CD4-positive, alpha-beta T cell treated with Interleukin-1 beta for 1 hour (primary cell): ENCODE data around the gene TCAF2.
"Not testable (repeated sequence)": the region's sequence is repeated elsewhere in the genome, so short reads cannot be mapped to it uniquely, and the experiment has no call there.

Experiments used
- DNase-seq, 2 donors: peaks; one replicate each; pipeline ENCODE4 v3.0.0-alpha.2; 2020 to 2022

The TCAF2 gene

DNA sequence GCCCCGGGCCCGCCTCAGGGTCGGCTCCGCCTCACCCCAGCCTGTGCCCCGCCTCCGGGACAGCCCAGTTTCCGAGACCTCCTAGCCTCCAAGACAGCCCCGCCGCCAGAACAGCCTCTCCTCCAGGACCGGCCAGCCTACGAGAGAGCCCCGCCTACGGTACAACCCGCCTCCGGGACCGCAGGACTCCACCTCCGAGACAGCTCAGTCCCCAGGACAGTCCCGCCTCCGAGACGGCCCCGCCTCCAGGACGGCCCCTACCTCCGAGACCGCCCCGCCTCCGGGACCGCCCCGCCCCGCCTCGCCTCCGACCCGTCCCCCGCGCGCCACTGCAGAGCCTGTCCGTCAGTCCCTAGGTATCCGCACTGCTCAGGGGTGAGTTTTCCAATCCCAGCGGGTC is at the start of gene TCAF2:
TSS of gene TCAF2 (plus strand) at position 329 of the 400 bp plus-strand sequence.
- DNase-seq = peak in 1 of 2 donors; percentile 72

DNA sequence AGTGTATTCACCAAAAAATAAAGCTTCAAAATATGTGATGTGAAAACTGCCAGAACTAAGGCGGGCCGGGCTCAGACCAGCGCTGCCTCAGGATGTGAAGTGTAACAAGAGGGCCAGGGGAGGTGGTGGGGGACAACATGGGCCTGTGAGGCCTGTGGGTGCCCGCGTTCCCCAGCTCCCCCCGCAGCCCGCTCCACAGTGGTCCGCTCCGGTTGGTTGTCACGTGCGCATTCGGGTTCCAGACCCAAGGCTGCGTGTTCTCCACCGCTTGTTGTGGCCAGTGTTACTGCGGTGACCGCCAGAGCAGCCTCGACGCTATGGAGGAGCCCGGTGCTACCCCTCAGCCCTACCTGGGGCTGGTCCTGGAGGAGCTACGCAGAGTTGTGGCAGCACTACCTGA is 49.3 kb upstream of the TCAF2 start, which contains the start of gene CTAGE15:
TSS of gene CTAGE15 (plus strand) at position 301 of the 400 bp plus-strand sequence. CDS start at position 318, 17 bp downstream.
- not testable (repeated sequence) for DNase-seq

DNA sequence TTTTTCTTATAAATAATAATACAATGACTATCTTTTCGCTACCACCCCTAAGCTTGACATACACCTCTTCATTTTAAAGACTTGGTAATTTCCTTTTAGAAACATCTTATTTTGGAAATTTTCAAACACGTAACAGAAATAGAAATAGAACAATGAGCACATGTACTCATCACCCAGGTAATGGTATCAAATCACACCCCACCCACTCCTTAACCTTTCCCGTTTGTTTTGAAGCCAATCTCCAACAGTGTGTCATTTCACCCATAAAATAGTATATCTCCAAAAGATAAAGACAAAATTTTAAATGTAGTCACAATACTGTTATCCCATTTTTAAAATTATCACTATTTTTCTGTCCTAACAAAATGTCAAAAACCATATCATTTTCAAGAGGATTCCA is 32.6 kb upstream of the TCAF2 start:
- not testable (repeated sequence) for DNase-seq

DNA sequence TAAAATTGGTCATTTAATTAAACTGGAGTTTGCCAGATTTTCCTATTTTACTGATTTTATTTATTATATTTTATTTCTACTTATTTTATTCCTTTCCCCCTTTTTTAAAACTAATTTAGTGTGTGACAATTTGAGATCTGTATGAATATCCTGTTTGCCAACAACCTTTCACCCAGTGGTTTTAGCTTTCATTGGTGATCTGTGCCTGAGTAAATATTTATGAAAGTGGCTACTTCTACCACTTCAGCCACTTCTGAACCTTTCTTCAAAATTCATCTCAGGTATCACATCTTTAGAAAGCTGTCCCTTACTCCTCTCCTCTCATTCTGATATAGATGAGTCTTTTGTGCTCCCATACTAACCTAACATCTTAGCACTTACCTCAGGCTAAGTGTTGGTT is 30.9 kb upstream of the TCAF2 start:
- not testable (repeated sequence) for DNase-seq

DNA sequence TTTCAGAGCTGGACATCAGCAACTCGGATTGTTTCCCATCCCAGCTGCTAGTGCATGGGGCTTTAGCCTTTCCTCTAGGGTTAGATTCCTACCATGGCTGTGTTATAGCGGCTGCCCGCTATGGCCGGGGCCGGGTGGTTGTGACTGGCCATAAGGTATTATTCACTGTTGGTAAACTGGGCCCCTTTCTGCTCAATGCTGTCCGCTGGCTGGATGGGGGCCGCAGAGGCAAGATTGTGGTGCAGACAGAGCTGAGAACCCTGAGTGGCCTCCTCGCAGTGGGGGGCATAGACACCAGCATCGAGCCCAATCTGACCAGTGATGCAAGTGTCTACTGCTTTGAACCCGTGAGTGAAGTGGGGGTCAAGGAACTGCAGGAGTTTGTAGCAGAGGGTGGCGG is 22.7 kb upstream of the TCAF2 start:
- not testable (repeated sequence) for DNase-seq

DNA sequence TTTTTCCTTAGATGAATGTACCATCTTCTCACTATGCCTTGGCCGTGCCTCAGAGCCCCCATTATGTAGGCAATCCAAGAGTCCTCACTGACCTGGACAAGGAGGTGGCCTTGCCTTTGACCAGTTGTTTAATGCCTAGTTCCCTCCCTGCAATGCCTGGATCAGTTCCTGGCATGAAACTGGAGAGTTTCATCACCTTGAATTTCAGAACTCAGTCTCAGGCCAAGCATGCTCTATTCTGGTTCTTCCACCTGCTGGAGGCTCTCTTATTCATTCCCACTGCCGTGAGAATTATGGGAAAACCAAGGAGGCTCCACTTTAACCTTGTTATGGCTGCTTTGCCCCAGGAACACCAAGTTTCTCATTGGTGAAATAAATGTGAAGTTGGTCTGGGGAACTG is 17.2 kb upstream of the TCAF2 start:
- not testable (repeated sequence) for DNase-seq

DNA sequence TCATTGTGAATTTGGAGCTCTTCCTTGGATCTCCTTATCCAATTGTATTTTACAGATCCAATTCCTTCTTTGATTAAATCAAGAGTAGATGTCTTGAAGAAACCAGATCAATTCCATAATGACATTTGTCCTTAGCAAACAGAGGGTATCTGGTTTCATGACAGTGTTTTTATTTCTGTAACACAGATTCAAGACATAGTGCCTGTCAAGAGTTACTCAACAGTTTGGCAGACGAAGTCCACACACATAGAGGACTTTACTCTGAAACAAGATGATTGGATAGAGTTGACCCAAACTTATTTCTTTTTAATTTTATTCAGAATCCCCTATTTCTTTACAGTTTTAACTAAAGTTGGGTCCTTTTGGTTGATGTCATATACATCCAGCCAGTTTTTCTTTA is 14.7 kb upstream of the TCAF2 start:
- DNase-seq = not testable (repeated sequence)

DNA sequence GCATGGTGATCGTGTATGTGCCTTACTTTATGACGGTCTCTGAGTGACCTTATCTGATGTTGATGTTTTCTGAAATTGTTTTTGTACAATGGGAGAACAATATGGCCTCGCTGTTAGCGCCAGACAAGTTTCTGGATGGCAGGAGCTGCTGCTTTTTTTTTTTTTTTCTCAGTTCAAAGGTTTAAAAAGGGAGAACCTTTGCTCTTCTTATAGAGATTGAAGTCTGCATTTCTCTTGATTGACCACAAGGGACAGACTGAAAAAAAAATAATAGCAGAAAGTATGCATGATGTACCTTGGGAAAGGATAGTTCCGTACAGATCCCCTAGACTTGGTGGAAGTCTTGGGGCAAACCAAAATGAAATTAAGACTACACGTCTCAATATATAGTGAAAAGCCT is 5.2 kb upstream of the TCAF2 start:
- not testable (repeated sequence) for DNase-seq

DNA sequence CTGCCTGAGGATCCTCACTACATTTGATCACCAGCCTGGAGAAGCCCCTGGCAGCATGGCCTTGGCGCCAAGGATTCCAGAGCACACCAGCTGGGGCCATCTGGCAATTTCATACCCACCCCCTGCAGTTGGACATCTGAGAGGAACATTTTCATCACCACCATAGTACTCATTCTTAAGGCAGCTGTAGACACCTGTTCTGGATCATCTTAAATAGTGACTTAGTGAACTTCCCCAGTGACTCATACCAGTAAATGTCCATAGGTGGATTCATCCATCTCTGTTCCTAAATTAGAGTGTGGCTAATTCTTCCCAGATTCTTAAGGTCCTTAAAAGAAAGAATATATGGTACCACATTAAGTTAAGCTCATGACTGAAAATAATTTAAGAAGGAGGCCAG is 3.6 kb upstream of the TCAF2 start:
- not testable (repeated sequence) for DNase-seq

DNA sequence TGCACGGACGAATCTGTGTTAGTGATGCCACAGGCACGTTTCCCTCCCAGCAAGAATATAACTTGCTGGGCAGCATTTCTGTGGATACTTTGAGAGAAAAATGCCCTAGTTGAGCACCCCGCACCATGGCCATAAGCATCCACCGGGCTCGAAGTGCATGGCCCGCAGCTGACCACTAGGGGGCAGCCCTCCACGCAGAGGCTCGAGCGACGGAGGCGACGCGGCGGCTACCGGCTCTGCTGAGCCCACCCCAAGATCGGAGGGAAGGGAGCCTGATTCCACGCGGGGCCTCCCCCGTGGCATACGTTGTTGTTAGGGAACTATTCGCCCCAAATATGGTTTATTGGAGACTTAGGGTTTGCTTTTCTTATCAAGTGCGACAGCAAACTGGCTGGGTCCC is 716 bp upstream of the TCAF2 start:
- DNase-seq = not testable (repeated sequence)

DNA sequence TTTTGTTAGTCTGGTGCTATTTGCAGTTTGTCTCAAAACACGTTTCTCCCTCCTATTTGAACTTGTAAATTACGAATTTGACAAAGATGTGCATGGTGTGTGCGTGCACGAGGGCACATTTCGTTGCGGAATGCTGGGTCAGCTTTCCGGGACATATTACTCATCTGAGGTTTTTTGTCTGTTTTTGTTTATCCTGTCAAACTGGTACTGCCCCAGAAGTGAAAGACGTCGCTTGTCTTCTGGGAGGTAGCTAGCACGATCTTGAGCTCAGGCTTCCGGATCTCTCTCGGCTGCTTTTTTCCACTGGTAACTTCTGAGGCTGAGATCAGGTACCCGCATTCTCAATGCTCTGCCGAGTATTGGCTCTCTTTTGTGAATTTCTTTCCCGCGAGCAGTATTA is 401 bp downstream of the TCAF2 start:
- DNase-seq = not testable (repeated sequence)

DNA sequence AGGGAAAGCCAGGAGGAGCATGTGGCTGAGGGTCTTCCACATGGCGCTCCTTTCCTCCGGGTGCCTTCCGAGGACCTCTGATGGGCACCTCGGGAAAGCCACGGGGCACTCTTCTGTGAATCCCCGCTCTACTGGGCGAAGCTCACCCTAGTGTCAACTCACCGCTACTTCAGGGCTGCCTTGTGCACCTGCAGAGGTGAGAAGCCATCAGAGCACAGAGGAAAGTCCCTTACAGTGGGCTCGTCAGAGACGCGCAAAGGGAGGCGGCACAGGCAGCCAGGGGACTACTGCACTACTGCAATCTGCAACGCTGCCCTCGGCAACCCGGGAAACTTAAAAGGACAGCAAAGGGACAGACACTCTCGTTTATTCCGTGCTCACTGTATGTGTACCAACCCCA is 1.4 kb downstream of the TCAF2 start:
- not testable (repeated sequence) for DNase-seq

DNA sequence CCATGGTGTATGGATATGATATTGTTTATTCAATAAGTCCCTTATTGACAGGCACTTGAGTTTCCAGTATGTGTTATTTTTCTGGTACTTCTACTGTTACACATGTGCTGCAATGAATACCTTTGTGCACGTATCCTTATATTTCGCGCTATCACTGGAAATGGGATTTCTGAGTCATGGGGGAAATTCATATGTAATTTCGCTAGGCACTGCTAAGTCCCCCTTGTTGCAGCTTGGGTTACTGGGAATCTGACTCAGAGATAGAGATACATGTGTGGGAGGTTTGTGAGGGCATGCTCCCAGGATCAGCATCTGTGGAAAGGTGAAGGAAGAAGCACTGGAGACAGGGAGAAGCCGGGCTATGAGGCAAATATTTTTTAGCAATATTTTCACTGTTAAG is 9.9 kb downstream of the TCAF2 start:
- not testable (repeated sequence) for DNase-seq

DNA sequence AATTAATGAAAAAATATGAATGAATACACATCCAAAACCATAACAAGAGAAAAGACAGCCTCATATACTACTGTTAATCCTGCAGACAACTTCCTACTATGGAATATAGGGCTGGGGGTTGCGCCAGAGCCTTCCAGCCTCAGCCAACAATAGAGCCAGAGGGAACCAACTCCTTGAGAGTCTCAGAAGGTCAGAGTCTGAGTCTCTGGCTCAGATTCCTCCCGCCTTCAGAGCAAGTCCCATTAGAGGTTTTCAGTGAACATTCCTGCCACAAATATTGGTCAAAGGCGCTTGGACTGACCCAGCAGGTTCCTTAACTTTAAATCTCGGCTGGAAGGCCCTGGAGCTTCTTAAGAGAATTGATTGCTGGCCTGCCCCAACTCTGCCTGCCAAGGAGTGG is 11.7 kb downstream of the TCAF2 start:
- DNase-seq = not testable (repeated sequence)

DNA sequence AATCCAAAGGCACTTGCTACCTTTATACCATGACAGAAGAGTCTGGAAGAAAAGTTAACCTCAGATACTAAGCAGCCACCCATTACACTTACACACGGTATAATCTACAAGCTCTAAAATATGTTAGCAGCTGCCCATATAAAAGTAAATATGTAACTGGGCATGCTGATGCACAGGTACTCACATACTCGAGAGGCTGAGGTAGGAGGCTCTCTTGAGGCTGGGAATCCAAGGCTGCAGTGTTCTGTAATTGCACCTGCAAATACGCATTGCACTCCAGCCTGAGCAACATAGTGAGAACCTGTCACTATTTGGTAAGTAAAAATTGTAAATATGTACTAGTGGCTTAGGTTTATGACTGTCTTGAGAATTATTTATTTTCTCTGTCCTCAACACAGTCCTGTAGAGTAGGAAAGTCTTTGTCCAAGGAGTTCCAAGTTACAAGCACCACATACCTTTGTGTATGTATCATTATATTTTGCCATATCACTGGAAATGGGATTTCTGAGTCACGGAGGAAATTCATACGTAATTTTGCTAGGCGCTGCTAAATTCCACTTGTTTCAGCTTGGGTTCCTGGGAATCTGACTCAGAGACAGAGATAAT is 12.3 kb downstream of the TCAF2 start:
- DNase-seq = not testable (repeated sequence)

DNA sequence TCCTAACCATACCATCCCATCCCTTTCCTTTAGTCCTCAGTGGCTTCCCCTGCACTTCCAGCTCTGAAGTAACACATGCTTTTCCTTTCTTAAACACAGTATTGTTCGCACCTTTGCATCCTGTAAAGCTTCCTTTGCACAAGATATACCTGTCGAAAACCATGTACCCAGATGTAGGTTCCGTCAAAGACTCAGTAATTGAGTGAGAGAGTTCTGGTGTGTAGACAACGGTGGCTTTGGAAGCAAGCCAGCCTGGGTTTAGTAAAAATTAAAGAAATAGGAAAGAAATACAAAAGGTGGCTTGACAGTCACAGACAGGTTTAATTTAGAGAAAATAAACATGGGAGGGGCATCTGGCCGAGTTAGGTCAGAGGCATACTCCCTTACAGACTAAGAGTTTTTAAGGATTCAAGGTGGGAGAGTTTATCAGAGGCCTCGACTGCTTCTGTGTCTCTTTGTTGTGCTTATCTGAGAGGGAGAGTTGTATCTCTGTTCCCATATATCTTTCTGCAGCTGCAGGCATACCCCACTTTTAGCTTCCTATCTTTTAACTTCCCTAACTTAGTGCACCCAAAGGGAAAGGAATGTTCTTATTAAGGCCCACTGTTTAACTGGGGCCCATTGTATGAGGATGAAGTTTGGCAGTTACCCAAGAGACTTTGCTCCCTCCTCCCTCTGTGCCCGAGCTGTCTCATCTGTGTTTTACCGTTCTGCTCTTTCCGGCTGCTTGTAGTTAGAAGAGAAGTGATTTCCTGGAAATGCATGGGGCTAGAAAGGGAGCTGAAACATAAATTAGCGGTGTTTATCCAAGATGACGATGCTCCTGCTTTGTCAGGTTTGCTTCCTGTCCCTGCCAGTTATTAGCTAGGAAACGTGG is 14.8 kb downstream of the TCAF2 start:
- DNase-seq = not testable (repeated sequence)

DNA sequence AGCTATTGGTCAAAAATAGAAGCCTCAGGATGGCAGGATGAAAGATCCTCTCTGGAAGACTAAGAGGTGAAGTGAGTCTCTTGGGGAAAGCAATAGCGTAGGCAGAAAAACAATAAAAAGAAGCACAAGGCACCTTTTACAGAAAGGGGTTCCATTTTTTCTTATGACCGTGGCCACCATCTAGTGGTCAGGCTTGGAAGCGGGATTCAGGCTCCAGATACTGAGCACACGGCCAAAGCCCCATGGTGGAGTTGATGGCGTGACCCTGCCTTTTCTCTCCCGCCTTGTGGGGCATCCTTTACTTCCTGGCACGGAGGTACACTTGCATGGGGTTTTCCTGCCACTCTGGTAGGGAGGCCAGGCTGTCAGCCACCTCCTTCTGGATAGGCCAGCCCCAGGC is 18.6 kb downstream of the TCAF2 start:
- DNase-seq = not testable (repeated sequence)

DNA sequence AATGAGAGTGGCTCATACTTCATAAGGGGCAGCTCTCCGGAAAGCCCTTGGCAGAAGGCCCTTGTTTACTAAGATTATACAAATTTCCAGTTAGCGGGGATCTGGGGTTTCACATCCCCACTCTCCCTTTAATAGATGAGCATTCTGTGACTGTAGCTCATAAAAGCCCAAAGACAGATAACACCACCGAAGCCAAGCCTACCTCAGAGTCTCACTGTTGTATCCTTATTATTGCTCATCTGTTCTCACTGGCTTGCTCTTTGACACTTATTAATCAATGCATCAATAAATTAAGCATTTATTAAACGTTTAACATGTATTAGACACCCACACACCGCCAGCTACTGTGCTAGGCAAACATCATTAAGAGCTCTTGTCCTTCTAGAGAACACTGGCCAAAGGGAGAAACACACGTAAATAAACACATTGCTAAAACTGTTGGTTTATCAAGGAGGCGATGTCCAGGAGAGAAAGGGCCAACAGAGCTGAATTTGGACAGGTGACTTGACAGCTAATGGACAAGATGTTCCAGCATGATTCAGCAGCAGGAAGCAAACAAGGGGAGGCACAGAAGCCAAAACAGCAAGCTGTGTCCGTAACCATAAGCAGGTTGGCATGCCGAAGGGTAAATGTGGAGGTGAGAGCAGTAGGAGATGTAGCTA is 19.9 kb downstream of the TCAF2 start:
- DNase-seq = not testable (repeated sequence)

DNA sequence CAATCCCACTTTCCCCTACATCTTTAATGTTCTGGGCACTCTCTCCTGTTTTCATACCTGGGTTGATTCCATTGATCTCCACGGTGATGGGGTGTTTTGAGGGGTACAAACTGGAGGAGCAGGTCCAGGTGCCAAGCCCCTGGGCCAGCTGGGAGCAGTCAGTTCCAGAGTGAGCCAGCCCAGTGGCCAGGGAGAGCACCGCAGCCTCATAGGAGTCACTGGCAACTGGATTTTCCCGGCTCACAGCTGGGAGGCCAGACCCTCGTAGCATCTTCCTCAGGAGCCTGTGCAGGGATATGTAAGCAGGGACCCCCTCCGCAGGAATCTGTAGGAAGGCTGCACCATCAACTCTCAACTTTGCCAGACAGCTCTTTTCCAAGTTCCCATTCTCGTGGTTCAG is 25.8 kb downstream of the TCAF2 start:
- not testable (repeated sequence) for DNase-seq

DNA sequence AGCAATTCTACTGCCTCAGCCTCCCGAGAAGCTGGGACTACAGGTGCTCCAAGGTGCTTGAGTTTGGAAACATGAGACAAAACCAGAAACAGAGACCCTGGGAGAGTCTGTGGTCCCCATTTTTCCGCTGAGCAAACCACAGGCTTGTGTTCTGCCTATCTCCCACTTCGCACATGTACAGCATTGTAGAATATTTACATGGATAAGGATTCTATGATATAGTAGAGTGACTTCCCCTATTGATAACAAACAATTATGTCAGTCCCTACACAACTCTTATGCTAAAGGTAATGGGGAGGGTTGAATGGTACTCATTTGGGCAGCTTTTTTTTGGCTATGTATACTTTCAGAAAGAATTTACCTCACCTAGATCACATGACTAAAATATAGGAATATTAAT is 29.1 kb downstream of the TCAF2 start:
- DNase-seq = not testable (repeated sequence)

DNA sequence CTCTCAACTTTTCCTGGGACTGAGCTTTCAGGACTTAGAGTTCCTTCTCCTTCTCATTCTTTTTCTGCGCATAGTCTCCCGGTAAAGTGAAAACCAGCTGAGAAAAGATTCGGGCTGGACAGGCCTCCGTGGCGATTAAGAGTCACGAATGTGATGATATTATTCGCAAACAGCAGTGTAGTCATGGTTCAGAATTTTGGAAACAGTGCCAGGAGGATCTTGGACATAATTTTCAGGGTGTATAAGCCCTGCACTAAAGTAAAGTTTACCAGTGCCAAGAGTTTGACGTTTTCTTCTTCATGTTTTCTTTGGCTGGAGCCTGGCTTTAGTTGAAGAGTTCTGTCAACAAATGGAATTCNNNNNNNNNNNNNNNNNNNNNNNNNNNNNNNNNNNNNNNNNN is 29.7 kb downstream of the TCAF2 start:
- not testable (repeated sequence) for DNase-seq
